Gastrocnemius medialis (tissue), 4 donors: Measurements from ENCODE around the gene IQGAP2.

Source experiments
- CTCF ChIP-seq, 5 experiments: fragments of 450-650 bp in 3 of 5; fragments of 200-600 bp in 2 of 5; sonication (generic) in 2 of 5; IDR thresholded peaks in 4 of 5; conservative IDR thresholded peaks in 1 of 5; 1 replicate in 4 of 5; 2 replicates in 1 of 5; pipeline ENCODE4 v1.5.1; 2016 to 2019; ENCODE audit warnings: antibody characterized with exemption in 5 of 5, mild to moderate bottlenecking in 3 of 5, moderate library complexity in 3 of 5
- POLR2A ChIP-seq, 2 donors: fragments of 450-650 bp; IDR thresholded peaks; one replicate each; pipeline ENCODE4 v1.6.1; 2017; ENCODE audit warnings: antibody characterized with exemption in 2 of 2, mild to moderate bottlenecking in 2 of 2, moderate library complexity in 2 of 2

GRCh38 chr5:76372323-76373054 lies 30.6 kb upstream of the IQGAP2 start:
- no peak for TF ChIP-seq CTCF (IDR thresholded peaks at IDR 0.05 in 4 of 5, conservative IDR thresholded peaks at IDR 0.05 in 1 of 5)
- no peak for TF ChIP-seq POLR2A (IDR thresholded peaks at IDR 0.05)
